H1 (cell line): ENCODE results near the gene CEACAM1. TPM values are rescaled to one million over a fixed set of nuclear protein-coding genes. Genes with fewer than 3 reads are reported as not detected.
A peak's percentile ranks its signal among the peaks of the same experiment; 100 is the strongest.

Experiments used
- CTCF ChIA-PET: fragments of 300-600 bp; sonication (Branson Sonifier 250); formaldehyde crosslinking; loops from one replicate; lab custom pipeline; 2021; ENCODE audit not compliant: partially characterized antibody; lab: Charles Lee
- POLR2A ChIA-PET: fragments of 300-600 bp; sonication (Branson Sonifier 250); formaldehyde crosslinking; loops from one replicate; lab custom pipeline; 2021; ENCODE audit warnings: inconsistent platforms; ENCODE audit not compliant: partially characterized antibody; lab: Charles Lee
- DNase-seq, 2 experiments: peaks; one replicate each; pipeline versions ENCODE4 v3.0.0 to v3.0.0-alpha.2; 2010 to 2022; ENCODE audit warnings: low spot score in 2 of 2, low read depth in 1 of 2, mixed read lengths in 1 of 2
- FAIRE-seq: peaks from 2 replicates; lab custom pipeline; 2011; peaks lifted over from hg19 to GRCh38; lab: Jason Lieb, UNC
- H2AFZ ChIP-seq: 2 replicates; pipeline ENCODE4 v1.8.1; 2012; ENCODE audit warnings: low read length, inconsistent platforms
- H2AK5ac ChIP-seq: 2 replicates; pipeline ENCODE4 v1.6.1; 2013; ENCODE audit warnings: low read depth, low read length
- H2BK120ac ChIP-seq: replicated peaks from 2 replicates; pipeline ENCODE3; 2013; ENCODE audit warnings: low read depth, low read length, inconsistent platforms
- H2BK12ac ChIP-seq: 2 replicates; pipeline ENCODE4 v1.6.1; 2013; ENCODE audit warnings: low read depth, low read length
- H2BK15ac ChIP-seq: 2 replicates; pipeline ENCODE4 v1.6.1; 2013; ENCODE audit warnings: low read length
- H2BK20ac ChIP-seq: 2 replicates; pipeline ENCODE4 v1.6.1; 2013; ENCODE audit warnings: low read length
- H2BK5ac ChIP-seq: 2 replicates; pipeline ENCODE4 v1.6.1; 2013; ENCODE audit warnings: low read depth, low read length
- H3K14ac ChIP-seq: 2 replicates; pipeline ENCODE4 v1.6.1; 2013; ENCODE audit warnings: inconsistent platforms; ENCODE audit not compliant: insufficient read length
- H3K18ac ChIP-seq: 2 replicates; pipeline ENCODE4 v1.6.1; 2013; ENCODE audit warnings: low read length; ENCODE audit errors: extremely low read depth
- H3K23ac ChIP-seq: 2 replicates; pipeline ENCODE4 v1.6.1; 2013; ENCODE audit warnings: inconsistent platforms; ENCODE audit not compliant: insufficient read length
- H3K23me2 ChIP-seq: 2 replicates; pipeline ENCODE4 v1.6.1; 2013; ENCODE audit warnings: low read depth, low read length
- H3K27ac ChIP-seq: 2 replicates; pipeline ENCODE4 v1.6.1; 2011; ENCODE audit warnings: low read depth, low read length, inconsistent platforms
- H3K27me3 ChIP-seq, 4 experiments: replicated peaks in 1 of 4; 1 replicate in 1 of 4; 2 replicates in 3 of 4; pipeline versions ENCODE4 v1.6.1 to v1.8.1; 2011 to 2013; ENCODE audit warnings: low read length in 3 of 4, mild to moderate bottlenecking in 3 of 4, inconsistent platforms in 2 of 4, mixed read lengths in 2 of 4, moderate library complexity in 1 of 4; ENCODE audit not compliant: control insufficient read depth in 3 of 4, insufficient read depth in 3 of 4; ENCODE audit errors: extremely low read depth in 1 of 4
- H3K36me3 ChIP-seq, 4 experiments: 2 replicates each; pipeline versions ENCODE4 v1.6.1 to v1.8.1; 2011 to 2013; ENCODE audit warnings: mild to moderate bottlenecking in 4 of 4, low read length in 3 of 4, moderate library complexity in 2 of 4, control low read depth in 1 of 4, inconsistent platforms in 1 of 4; ENCODE audit not compliant: insufficient read depth in 4 of 4, control insufficient read depth in 2 of 4
- H3K4ac ChIP-seq: replicated peaks from 2 replicates; pipeline ENCODE3; 2013; ENCODE audit warnings: low read length, low read depth, mixed read lengths, inconsistent platforms; ENCODE audit not compliant: insufficient read length
- H3K4me1 ChIP-seq, 4 experiments: replicated peaks in 1 of 4; 1 replicate in 1 of 4; 2 replicates in 3 of 4; pipeline versions ENCODE4 v1.6.1 to v1.8.1; 2011 to 2013; ENCODE audit warnings: low read length in 3 of 4, inconsistent platforms in 2 of 4, mixed read lengths in 1 of 4; ENCODE audit not compliant: insufficient read depth in 4 of 4, control insufficient read depth in 3 of 4
- H3K4me2 ChIP-seq, 2 experiments: 2 replicates each; pipeline versions ENCODE4 v1.6.1 to v1.8.1; 2011 to 2013; ENCODE audit warnings: low read depth in 2 of 2, low read length in 2 of 2, control low read depth in 1 of 2, inconsistent platforms in 1 of 2, mild to moderate bottlenecking in 1 of 2; ENCODE audit not compliant: insufficient read depth in 1 of 2
- H3K4me3 ChIP-seq, 4 experiments: fragments of 200-600, 300-600 bp in 1 of 4; sonication (generic), shearing (Covaris generic), sonication (Bioruptor Twin) in 1 of 4; 2 replicates each; pipeline versions ENCODE4 v1.5.1 to v1.8.1; 2011 to 2016; ENCODE audit warnings: low read length in 4 of 4, low read depth in 3 of 4, control low read depth in 2 of 4, inconsistent platforms in 2 of 4, mild to moderate bottlenecking in 2 of 4, mixed read lengths in 1 of 4, moderate library complexity in 1 of 4; ENCODE audit not compliant: insufficient read depth in 2 of 4; ENCODE audit errors: extremely low read depth in 1 of 4
- H3K56ac ChIP-seq: replicated peaks from 2 replicates; pipeline ENCODE3; 2013; ENCODE audit warnings: low read depth, mild to moderate bottlenecking, mixed read lengths, low read length, inconsistent platforms; ENCODE audit not compliant: insufficient read length
- H3K79me1 ChIP-seq: 2 replicates; pipeline ENCODE4 v1.6.1; 2013; ENCODE audit warnings: low read depth, low read length, control low read depth
- H3K79me2 ChIP-seq, 2 experiments: 2 replicates each; pipeline versions ENCODE4 v1.6.1 to v1.8.1; 2012 to 2013; ENCODE audit warnings: low read length in 2 of 2, mild to moderate bottlenecking in 2 of 2, inconsistent platforms in 1 of 2; ENCODE audit not compliant: insufficient read depth in 2 of 2, control insufficient read depth in 1 of 2
- H3K9ac ChIP-seq, 4 experiments: replicated peaks in 1 of 4; 1 replicate in 1 of 4; 2 replicates in 3 of 4; pipeline versions ENCODE4 v1.6.1 to v1.8.1; 2011 to 2013; ENCODE audit warnings: low read depth in 3 of 4, low read length in 3 of 4, control low read depth in 2 of 4, mild to moderate bottlenecking in 2 of 4, moderate library complexity in 2 of 4, inconsistent platforms in 1 of 4; ENCODE audit errors: extremely low read depth in 1 of 4
- H3K9me3 ChIP-seq, 2 experiments: 2 replicates each; pipeline versions ENCODE4 v1.6.1 to v1.8.1; 2012 to 2013; ENCODE audit warnings: mild to moderate bottlenecking in 2 of 2, moderate library complexity in 2 of 2, control low read depth in 1 of 2, inconsistent platforms in 1 of 2, low read depth in 1 of 2, low read length in 1 of 2, mixed read lengths in 1 of 2; ENCODE audit not compliant: insufficient read depth in 2 of 2
- H4K20me1 ChIP-seq, 2 experiments: replicated peaks in 1 of 2; 2 replicates each; pipeline versions ENCODE3 to v1.8.1; 2011 to 2013; ENCODE audit warnings: inconsistent platforms in 2 of 2, low read length in 2 of 2, mild to moderate bottlenecking in 1 of 2; ENCODE audit not compliant: insufficient read depth in 2 of 2, control insufficient read depth in 1 of 2
- H4K5ac ChIP-seq: 2 replicates; pipeline ENCODE4 v1.6.1; 2013; ENCODE audit warnings: low read length, low read depth, mixed read lengths, inconsistent platforms; ENCODE audit not compliant: insufficient read length
- H4K8ac ChIP-seq: 2 replicates; pipeline ENCODE4 v1.8.0; 2013; ENCODE audit warnings: mild to moderate bottlenecking, moderate library complexity, low read length, inconsistent platforms; ENCODE audit not compliant: insufficient read depth; ENCODE audit errors: extremely low read depth
- H4K91ac ChIP-seq: replicated peaks from 2 replicates; pipeline ENCODE3; 2013; ENCODE audit warnings: low read length, mixed read lengths, inconsistent platforms; ENCODE audit not compliant: insufficient read length
- KDM1A ChIP-seq: fragments of 200-600, 300-600 bp; sonication (generic); IDR thresholded peaks from 2 replicates; pipeline ENCODE4 v1.7.1; 2016; ENCODE audit warnings: mild to moderate bottlenecking, low read length, borderline replicate concordance
- polyA plus RNA-seq, 7 experiments: library from polyadenylated mRNA; depleted of rRNA in 3 of 7; stranded (reverse) in 5 of 7; unstranded in 2 of 7; fragments of >200 nt in 5 of 7; fragments of 200-250 nt in 2 of 7; gene quantifications; 1 replicate in 5 of 7; 2 replicates in 1 of 7; 4 replicates in 1 of 7; pipeline versions ENCODE4 v1.2.1 to v1.2.3, GENCODE V29; 2011 to 2013; ENCODE audit warnings: missing spikeins in 2 of 7, mixed read lengths in 2 of 7
- total RNA-seq: library from RNA; stranded (reverse); fragmentation: NEBNext Ultra II Directional; extraction: Animal tissue kit (Norgen Biotek cat#: 25700); gene quantifications from 2 replicates; pipeline ENCODE4 v1.2.1, GENCODE V29; 2021

Gene CEACAM1
- total and polyA plus RNA-seq, 2 of the 8 experiments (the other 6 are each of a cell fraction or from before 2014, with no cell fraction given) = 1.8 to 3.6 TPM

GRCh38 chr19:42508892-42509444 is 19.3 kb downstream of the CEACAM1 start:
- Histone ChIP-seq H2BK12ac (no peak overlapping the region), H3K36me3 (no peaks in the 10 kb centered on the region), H3K4me1 (peaks cover 0 to 9% (median 2%) of the 10 kb centered on the region in 4 experiments; a peak in 2 of 7 replicates), H3K9me3 (no peaks in the 10 kb centered on the region), H3K4me2 (no peak overlapping the region), H4K8ac (no peak overlapping the region), H3K27me3 (no peaks in the 10 kb centered on the region; a peak in 1 of 7 replicates), H4K91ac (no peak overlapping the region), H2AFZ (no peak overlapping the region), H3K79me1 (no peaks in the 10 kb centered on the region), H4K20me1 (no peaks in the 10 kb centered on the region), H3K18ac (no peak overlapping the region), H2BK20ac (0 out of 2 replicates have a peak overlapping the region, but pooled peaks have one; percentile 25), H3K27ac (no peak overlapping the region), H3K79me2 (no peaks in the 10 kb centered on the region), H3K23me2 (peaks cover 2% of the 10 kb centered on the region; the same call in 1 of the 2 replicates), H2BK5ac (no peak overlapping the region), H3K56ac (no peak overlapping the region), H3K4me3 (no peak overlapping the region), H2BK120ac (peak overlapping the region; percentile 10), H4K5ac (no peak overlapping the region), H2BK15ac (no peak overlapping the region), H3K4ac (no peak overlapping the region), H2AK5ac (0 out of 2 replicates have a peak overlapping the region, but pooled peaks have one; percentile 11), H3K14ac (no peak overlapping the region), H3K9ac (no peak overlapping the region), H3K23ac (no peak overlapping the region)
- ChIA-PET CTCF (interaction anchor here (1.0 to 4.9 kb wide), 2 partner anchors 33 to 58 kb away, joined by 4 to 18 read pairs; no protein-coding TSS in a partner anchor), POLR2A (no interaction called here)
- DNase-seq (no peak), FAIRE-seq (no peak)
- no peak for TF ChIP-seq KDM1A
